Rectal smooth muscle tissue (tissue), 1 donor: ENCODE results near the gene TIE1.

ENCODE experiments used
- H3K27ac ChIP-seq: one replicate; pipeline ENCODE4 v1.7.0; 2013; ENCODE audit warnings: low read depth, low read length, inconsistent platforms
- H3K27me3 ChIP-seq: one replicate; pipeline ENCODE4 v1.7.0; 2013; ENCODE audit warnings: low read length; ENCODE audit not compliant: control insufficient read depth, insufficient read depth
- H3K36me3 ChIP-seq: one replicate; pipeline ENCODE4 v1.7.0; 2013; ENCODE audit warnings: low read length; ENCODE audit not compliant: control insufficient read depth, insufficient read depth
- H3K4me1 ChIP-seq: one replicate; pipeline ENCODE4 v1.7.0; 2013; ENCODE audit warnings: low read length; ENCODE audit not compliant: control insufficient read depth, insufficient read depth
- H3K4me3 ChIP-seq: one replicate; pipeline ENCODE4 v1.7.0; 2013; ENCODE audit warnings: low read length
- H3K9ac ChIP-seq: one replicate; pipeline ENCODE4 v1.7.0; 2013; ENCODE audit warnings: low read length

TIE1 gene

DNA sequence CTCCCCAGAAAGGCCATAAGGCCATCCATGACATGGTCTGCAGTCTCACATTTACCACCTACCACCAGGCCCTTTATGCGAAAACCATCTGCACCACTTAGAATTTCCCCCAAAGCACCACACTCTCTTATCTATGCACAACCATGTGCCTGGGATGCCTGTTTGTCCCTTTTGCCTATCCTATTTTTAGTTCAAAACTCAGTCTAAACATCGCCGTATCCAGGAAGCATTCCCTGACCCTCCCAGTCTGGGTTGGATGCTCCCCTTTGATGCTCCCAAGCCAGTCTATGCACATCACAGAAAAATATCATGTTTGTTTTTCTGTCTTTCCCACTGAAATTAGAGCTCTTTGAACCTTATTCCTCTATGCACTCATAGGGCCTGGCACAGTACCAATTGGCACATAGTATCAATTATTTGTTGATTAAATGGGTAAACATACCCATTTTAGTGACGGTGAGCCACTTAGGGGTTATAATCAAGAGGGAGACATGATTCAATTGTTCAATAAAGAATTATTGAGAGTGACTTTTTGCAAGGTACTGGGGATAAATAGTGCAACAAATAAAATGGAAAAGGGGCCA lies 43.6 kb downstream of the TIE1 start:
- H3K36me3 ChIP-seq, result no peaks in the 10 kb centered on the region
- no peaks in the 10 kb centered on the region for H3K27me3 ChIP-seq
- H3K9ac ChIP-seq, result no peak overlapping the region
- H3K4me3 ChIP-seq, result no peak overlapping the region
- H3K4me1 ChIP-seq, result no peaks in the 10 kb centered on the region
- H3K27ac ChIP-seq, result no peak overlapping the region

DNA sequence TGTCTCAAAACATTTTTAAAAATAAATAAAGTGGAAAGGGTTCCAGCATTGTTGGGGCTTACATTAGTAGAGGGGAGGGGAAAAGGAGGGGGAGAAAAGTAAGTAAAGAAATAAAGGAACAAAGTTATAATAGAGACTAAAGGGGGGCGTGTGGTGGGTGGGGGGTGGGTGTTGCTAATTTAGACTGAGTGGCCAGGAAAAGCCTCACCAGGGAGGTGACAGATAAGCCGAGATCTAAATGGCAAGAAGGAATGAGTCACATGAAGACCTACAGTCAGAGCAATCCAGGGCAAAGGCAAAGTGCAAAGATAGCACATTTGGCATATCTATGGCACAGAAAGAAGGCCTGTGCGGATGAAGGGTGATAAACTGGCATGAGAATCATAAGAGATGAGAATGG lies 44.3 kb downstream of the TIE1 start:
- no peaks in the 10 kb centered on the region for H3K27me3 ChIP-seq
- H3K4me1 ChIP-seq, result peaks cover 4% of the 10 kb centered on the region
- no peak overlapping the region for H3K9ac ChIP-seq
- H3K4me3 ChIP-seq, result no peak overlapping the region
- no peak overlapping the region for H3K27ac ChIP-seq
- H3K36me3 ChIP-seq, result no peaks in the 10 kb centered on the region

- Histone ChIP-seq H3K4me3 (no peak overlapping the region), H3K4me1 (peaks cover 6% of the 10 kb centered on the region), H3K9ac (no peak overlapping the region), H3K27me3 (no peaks in the 10 kb centered on the region), H3K27ac (no peak overlapping the region), H3K36me3 (no peaks in the 10 kb centered on the region)
These were observed 45.9 kb downstream of the TIE1 start for GRCh38 chr1:43346636-43347035.

- peaks cover 6% of the 10 kb centered on the region for H3K4me1 ChIP-seq
These were observed 47.6 kb downstream of the TIE1 start for GRCh38 chr1:43348343-43348808.

GRCh38 chr1:43348809-43349593 lies 48.2 kb downstream of the TIE1 start:
- Histone ChIP-seq H3K4me1 (peaks cover 6% of the 10 kb centered on the region), H3K4me3 (peak overlapping the region; percentile 76), H3K27me3 (no peaks in the 10 kb centered on the region), H3K27ac (peak overlapping the region; percentile 89), H3K36me3 (no peaks in the 10 kb centered on the region), H3K9ac (peak overlapping the region; percentile 59)

More at GRCh38 chr1:43348343-43348808, 47.6 kb downstream of the TIE1 start:
- peak overlapping the region; percentile 89 for H3K27ac ChIP-seq
- peak overlapping the region; percentile 76 for H3K4me3 ChIP-seq
- no peaks in the 10 kb centered on the region for H3K27me3 ChIP-seq
- no peaks in the 10 kb centered on the region for H3K36me3 ChIP-seq
- peak overlapping the region; percentile 42 for H3K9ac ChIP-seq

DNA sequence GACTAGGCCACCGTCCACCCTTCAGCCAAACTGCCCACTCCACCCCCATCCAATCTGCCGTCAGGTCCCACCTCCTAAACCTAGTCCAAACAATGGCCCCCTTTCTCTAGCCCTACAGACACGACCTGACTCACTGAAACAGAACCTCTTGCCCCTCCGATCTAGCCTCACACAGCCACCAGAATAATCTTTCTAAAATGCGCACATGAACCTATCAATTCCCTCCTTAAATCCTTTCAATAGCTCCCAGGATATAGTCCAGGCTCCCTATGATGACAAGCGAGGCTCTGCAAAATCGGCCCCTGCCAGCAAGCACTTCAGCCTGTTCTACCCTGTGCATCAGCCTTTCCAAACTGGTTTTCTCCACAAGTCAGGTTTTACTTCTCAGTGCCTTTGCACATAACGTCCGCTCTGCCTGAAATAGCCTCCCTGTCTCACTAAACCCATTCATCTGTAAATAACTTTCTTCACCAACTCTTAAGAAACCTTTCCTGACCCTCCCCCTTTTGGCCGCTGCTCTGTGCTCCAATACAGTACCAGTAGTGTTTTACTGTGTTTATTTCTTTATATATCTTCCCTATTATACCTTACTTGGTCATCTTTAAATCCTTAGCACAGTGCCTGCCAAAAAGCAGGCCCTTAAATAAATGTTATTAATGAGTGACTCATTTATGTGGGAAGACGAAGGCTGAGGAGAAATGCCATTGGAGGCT lies 49.0 kb downstream of the TIE1 start:
- peaks cover 6% of the 10 kb centered on the region for H3K4me1 ChIP-seq
- H3K4me3 ChIP-seq, result peak overlapping the region; percentile 76
- H3K27ac ChIP-seq, result peak overlapping the region; percentile 89
- no peaks in the 10 kb centered on the region for H3K27me3 ChIP-seq
- H3K36me3 ChIP-seq, result no peaks in the 10 kb centered on the region
- H3K9ac ChIP-seq, result peak overlapping the region; percentile 59

- no peak overlapping the region for H3K9ac ChIP-seq
- no peaks in the 10 kb centered on the region for H3K27me3 ChIP-seq
- no peak overlapping the region for H3K27ac ChIP-seq
- H3K4me3 ChIP-seq, result no peak overlapping the region
- H3K4me1 ChIP-seq, result peaks cover 6% of the 10 kb centered on the region
- no peaks in the 10 kb centered on the region for H3K36me3 ChIP-seq
These were observed 50.2 kb downstream of the TIE1 start for GRCh38 chr1:43350976-43351375.

GRCh38 chr1:43351421-43352350 lies 50.9 kb downstream of the TIE1 start:
- Histone ChIP-seq H3K27me3 (no peaks in the 10 kb centered on the region), H3K4me1 (peaks cover 6% of the 10 kb centered on the region), H3K9ac (no peak overlapping the region), H3K4me3 (no peak overlapping the region), H3K27ac (no peak overlapping the region), H3K36me3 (no peaks in the 10 kb centered on the region)

GRCh38 chr1:43352351-43352705 lies 51.5 kb downstream of the TIE1 start:
- H3K27ac ChIP-seq, result no peak overlapping the region
- no peak overlapping the region for H3K9ac ChIP-seq
- no peaks in the 10 kb centered on the region for H3K36me3 ChIP-seq
- H3K4me3 ChIP-seq, result no peak overlapping the region
- peaks cover 6% of the 10 kb centered on the region for H3K4me1 ChIP-seq
- no peaks in the 10 kb centered on the region for H3K27me3 ChIP-seq

DNA sequence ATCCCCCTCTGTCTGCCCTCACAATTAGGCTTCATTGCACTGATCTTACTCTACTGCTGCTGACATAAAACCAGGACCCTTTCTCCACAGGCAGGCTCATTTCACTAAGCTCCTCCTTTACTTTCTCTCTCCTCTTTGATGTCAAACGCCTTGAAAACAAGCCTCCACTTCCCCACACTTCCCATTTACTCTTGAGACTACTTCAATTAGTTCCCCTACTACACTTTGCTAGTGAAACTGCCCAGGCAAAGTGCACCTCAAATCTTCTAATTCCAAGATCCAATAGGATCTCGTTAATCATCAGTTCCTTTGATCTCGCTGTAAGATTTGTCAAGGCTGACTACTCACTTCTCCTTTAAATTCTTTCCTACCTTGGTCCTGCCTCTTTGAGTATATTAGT lies 52.1 kb downstream of the TIE1 start:
- Histone ChIP-seq H3K4me1 (peaks cover 6% of the 10 kb centered on the region), H3K27me3 (no peaks in the 10 kb centered on the region), H3K9ac (no peak overlapping the region), H3K4me3 (no peak overlapping the region), H3K27ac (no peak overlapping the region), H3K36me3 (no peaks in the 10 kb centered on the region)

- no peak overlapping the region for H3K4me3 ChIP-seq
- no peak overlapping the region for H3K9ac ChIP-seq
- no peak overlapping the region for H3K27ac ChIP-seq
- no peaks in the 10 kb centered on the region for H3K27me3 ChIP-seq
- no peaks in the 10 kb centered on the region for H3K36me3 ChIP-seq
- H3K4me1 ChIP-seq, result peaks cover 6% of the 10 kb centered on the region
These were observed 53.7 kb downstream of the TIE1 start for GRCh38 chr1:43354471-43354870.

DNA sequence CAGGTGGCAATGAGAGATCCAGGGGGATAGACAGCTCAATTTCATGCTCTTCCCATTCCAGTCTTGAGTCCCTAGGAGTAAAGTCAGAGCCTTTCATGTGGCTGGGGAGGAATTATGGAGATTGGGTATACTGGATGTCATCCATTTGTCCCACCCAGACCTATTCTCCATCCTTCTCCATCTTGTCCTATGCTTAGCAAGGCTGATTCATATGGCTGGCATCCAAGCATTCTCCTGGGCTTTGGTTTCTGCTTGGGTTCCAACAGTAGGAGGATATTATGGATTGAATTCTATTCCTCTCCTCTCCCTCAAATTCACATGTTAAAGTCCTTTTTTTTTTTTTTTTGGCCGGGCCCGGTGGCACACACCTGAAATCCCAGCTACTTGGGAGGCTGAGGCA lies 54.2 kb downstream of the TIE1 start:
- Histone ChIP-seq H3K27me3 (no peaks in the 10 kb centered on the region), H3K4me1 (peaks cover 3% of the 10 kb centered on the region), H3K9ac (no peak overlapping the region), H3K27ac (no peak overlapping the region), H3K36me3 (no peaks in the 10 kb centered on the region), H3K4me3 (no peak overlapping the region)
